Adrenal gland (tissue), 5 donors: ENCODE data around the gene HNRNPK.

Experiments used
- POLR2A ChIP-seq, 2 donors: fragments of 450-650 bp; IDR thresholded peaks; one replicate each; pipeline ENCODE4 v1.6.1; 2017; ENCODE audit warnings: antibody characterized with exemption in 2 of 2, mild to moderate bottlenecking in 2 of 2, moderate library complexity in 1 of 2
- TF ChIP-seq, protein P1 (sequence below), 6 experiments: fragments of 450-650 bp in 4 of 6; fragments of 200-600 bp in 2 of 6; sonication (generic) in 1 of 6; IDR thresholded peaks; 1 replicate in 5 of 6; 2 replicates in 1 of 6; pipeline versions ENCODE4 v1.5.1 to v1.8.0; 2016 to 2021; ENCODE audit warnings: antibody characterized with exemption in 6 of 6, mild to moderate bottlenecking in 2 of 6, moderate library complexity in 1 of 6
- donor health status: DM: no; HTN: no; CAD: no.

DNA sequence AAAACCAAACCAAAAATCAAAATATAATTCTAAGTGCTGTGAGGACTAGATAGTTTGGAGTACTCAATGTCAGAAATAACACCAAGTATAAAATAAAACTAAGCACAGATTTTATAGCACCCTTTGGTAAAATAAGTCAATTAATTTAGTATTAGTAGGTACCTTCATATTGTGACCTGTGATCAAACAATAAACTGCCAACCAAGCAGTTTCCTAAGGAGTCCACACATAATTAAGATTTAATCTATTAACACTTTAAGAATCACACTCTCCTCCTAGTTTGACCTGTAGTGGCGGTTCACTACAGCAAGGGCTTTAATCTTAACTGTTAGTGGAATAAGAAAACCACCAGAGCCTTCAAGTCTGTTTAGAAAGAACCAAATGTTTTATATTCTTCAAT is 2.8 kb downstream of the HNRNPK start:
- TF ChIP-seq, protein P1, sequence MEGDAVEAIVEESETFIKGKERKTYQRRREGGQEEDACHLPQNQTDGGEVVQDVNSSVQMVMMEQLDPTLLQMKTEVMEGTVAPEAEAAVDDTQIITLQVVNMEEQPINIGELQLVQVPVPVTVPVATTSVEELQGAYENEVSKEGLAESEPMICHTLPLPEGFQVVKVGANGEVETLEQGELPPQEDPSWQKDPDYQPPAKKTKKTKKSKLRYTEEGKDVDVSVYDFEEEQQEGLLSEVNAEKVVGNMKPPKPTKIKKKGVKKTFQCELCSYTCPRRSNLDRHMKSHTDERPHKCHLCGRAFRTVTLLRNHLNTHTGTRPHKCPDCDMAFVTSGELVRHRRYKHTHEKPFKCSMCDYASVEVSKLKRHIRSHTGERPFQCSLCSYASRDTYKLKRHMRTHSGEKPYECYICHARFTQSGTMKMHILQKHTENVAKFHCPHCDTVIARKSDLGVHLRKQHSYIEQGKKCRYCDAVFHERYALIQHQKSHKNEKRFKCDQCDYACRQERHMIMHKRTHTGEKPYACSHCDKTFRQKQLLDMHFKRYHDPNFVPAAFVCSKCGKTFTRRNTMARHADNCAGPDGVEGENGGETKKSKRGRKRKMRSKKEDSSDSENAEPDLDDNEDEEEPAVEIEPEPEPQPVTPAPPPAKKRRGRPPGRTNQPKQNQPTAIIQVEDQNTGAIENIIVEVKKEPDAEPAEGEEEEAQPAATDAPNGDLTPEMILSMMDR (IDR thresholded peaks at IDR 0.05) = peak in 1 of 6 experiments; percentile 7
- TF ChIP-seq POLR2A (IDR thresholded peaks at IDR 0.05) = no peak
